Endothelial cell of umbilical vein (primary cell): ENCODE data around the gene IL36B. TPM values are rescaled to one million over a fixed set of nuclear protein-coding genes. Genes with fewer than 3 reads are reported as not detected.

ENCODE experiments used
- BruUV-seq: library from RNA; stranded (reverse); fragments of 400-500 nt; replicated peaks from 2 replicates; lab custom pipeline; 2021; lab: Mats Ljungman, UMichigan
- CTCF ChIA-PET: fragments of 300-600, 350-600 bp; sonication (Branson Sonifier 250); formaldehyde crosslinking; loops from one replicate; lab custom pipeline; 2021; ENCODE audit warnings: antibody characterized with exemption, inconsistent platforms; lab: Charles Lee
- POLR2A ChIA-PET: fragments of 300-600, 350-600 bp; sonication (Branson Sonifier 250); formaldehyde crosslinking; loops from one replicate; lab custom pipeline; 2021; ENCODE audit warnings: antibody characterized with exemption, inconsistent platforms; lab: Charles Lee
- DNase-seq: peaks from one replicate; pipeline ENCODE4 v3.0.0-alpha.2; 2011; ENCODE audit warnings: low read depth, low spot score
- FAIRE-seq: peaks from 2 replicates; lab custom pipeline; 2011; peaks lifted over from hg19 to GRCh38; lab: Jason Lieb, UNC
- H2AFZ ChIP-seq: 2 replicates; pipeline ENCODE4 v1.6.0; 2012; ENCODE audit warnings: low read depth, low read length, control low read depth, inconsistent platforms
- H3K27ac ChIP-seq: 2 replicates; pipeline ENCODE4 v1.5.1; 2011; ENCODE audit warnings: low read depth, mild to moderate bottlenecking, control low read depth, low read length, moderate library complexity; ENCODE audit not compliant: insufficient read depth
- H3K27me3 ChIP-seq, 2 experiments: 2 replicates each; pipeline versions ENCODE4 v1.6.0 to v1.6.1; 2011; ENCODE audit warnings: low read length in 2 of 2, mixed read lengths in 1 of 2; ENCODE audit not compliant: control insufficient read depth in 2 of 2, insufficient read depth in 2 of 2
- H3K36me3 ChIP-seq, 2 experiments: 2 replicates in 1 of 2; 3 replicates in 1 of 2; pipeline ENCODE4 v1.5.1; 2011; ENCODE audit warnings: low read length in 2 of 2, mild to moderate bottlenecking in 1 of 2, moderate library complexity in 1 of 2; ENCODE audit not compliant: control insufficient read depth in 2 of 2, insufficient read depth in 2 of 2; ENCODE audit errors: extremely low read depth in 1 of 2
- H3K4me1 ChIP-seq: 3 replicates; pipeline ENCODE4 v1.5.1; 2011; ENCODE audit warnings: mild to moderate bottlenecking, low read length; ENCODE audit not compliant: control insufficient read depth, insufficient read depth; ENCODE audit errors: extremely low read depth
- H3K4me2 ChIP-seq: 2 replicates; pipeline ENCODE4 v1.6.1; 2011; ENCODE audit warnings: low read length, control low read depth, mixed read lengths; ENCODE audit not compliant: insufficient read depth
- H3K4me3 ChIP-seq, 3 experiments: fragments of 200-600 bp in 1 of 3; sonication (generic), shearing (Covaris generic) in 1 of 3; replicated peaks in 1 of 3; 2 replicates each; pipeline ENCODE4 v1.5.1; 2011 to 2016; ENCODE audit warnings: control low read depth in 3 of 3, low read length in 3 of 3, mild to moderate bottlenecking in 2 of 3, inconsistent platforms in 1 of 3, low read depth in 1 of 3, moderate library complexity in 1 of 3; ENCODE audit not compliant: insufficient read depth in 1 of 3
- H3K79me2 ChIP-seq: 2 replicates; pipeline ENCODE4 v1.6.0; 2012; ENCODE audit warnings: low read length, inconsistent platforms; ENCODE audit not compliant: control insufficient read depth, insufficient read depth
- H3K9ac ChIP-seq: replicated peaks from 2 replicates; pipeline ENCODE3; 2011; ENCODE audit warnings: low read length, control low read depth; ENCODE audit not compliant: insufficient read depth; ENCODE audit errors: extremely low read depth
- H3K9me1 ChIP-seq: replicated peaks from 3 replicates; pipeline ENCODE4 v1.6.0; 2011; ENCODE audit warnings: mild to moderate bottlenecking, low read length; ENCODE audit not compliant: control insufficient read depth, insufficient read depth; ENCODE audit errors: extremely low read depth
- H3K9me3 ChIP-seq: replicated peaks from 2 replicates; pipeline ENCODE4 v1.5.1; 2012; ENCODE audit warnings: low read length, inconsistent platforms; ENCODE audit not compliant: control insufficient read depth, insufficient read depth
- H4K20me1 ChIP-seq: replicated peaks from 2 replicates; pipeline ENCODE3; 2011; ENCODE audit warnings: mild to moderate bottlenecking, low read length; ENCODE audit not compliant: control insufficient read depth, insufficient read depth; ENCODE audit errors: extremely low read depth
- CTCF ChIP-seq, 2 donors: IDR thresholded peaks; 1 replicate in 1 of 2; 2 replicates in 1 of 2; pipeline ENCODE4 v1.5.1; 2011; ENCODE audit warnings: low read length in 2 of 2, mild to moderate bottlenecking in 2 of 2, moderate library complexity in 2 of 2, control low read depth in 1 of 2, inconsistent platforms in 1 of 2, low read depth in 1 of 2; ENCODE audit not compliant: insufficient read depth in 1 of 2; ENCODE audit errors: extremely low read depth in 1 of 2
- EZH2 ChIP-seq: IDR thresholded peaks from 2 replicates; pipeline ENCODE4 v1.6.1; 2012; ENCODE audit warnings: borderline replicate concordance, low read depth, mild to moderate bottlenecking, moderate library complexity, low read length, inconsistent platforms; ENCODE audit not compliant: severe bottlenecking
- FOS ChIP-seq: IDR thresholded peaks from 2 replicates; pipeline ENCODE4 v1.6.1; 2011; ENCODE audit warnings: mild to moderate bottlenecking, low read length, moderate library complexity, borderline replicate concordance; ENCODE audit not compliant: insufficient read depth
- GATA2 ChIP-seq: IDR thresholded peaks from 2 replicates; pipeline ENCODE4 v1.7.0; 2011; ENCODE audit warnings: low read depth, mild to moderate bottlenecking, moderate library complexity, mixed read lengths, low read length; ENCODE audit not compliant: insufficient read length, insufficient read depth
- JUN ChIP-seq: IDR thresholded peaks from 2 replicates; pipeline ENCODE4 v1.6.1; 2011; ENCODE audit warnings: borderline replicate concordance, low read depth; ENCODE audit not compliant: insufficient read length, insufficient read depth
- MYC ChIP-seq: IDR thresholded peaks from one replicate; pipeline ENCODE4 v1.6.1; 2011; ENCODE audit warnings: mild to moderate bottlenecking, low read depth, low read length
- POLR2A ChIP-seq: IDR thresholded peaks from 2 replicates; pipeline ENCODE4 v1.6.1; 2012; ENCODE audit warnings: low read depth, mild to moderate bottlenecking, control low read depth, low read length
- POLR2AphosphoS5 ChIP-seq: IDR thresholded peaks from 2 replicates; pipeline ENCODE4 v1.6.1; 2012; ENCODE audit warnings: low read depth, mild to moderate bottlenecking, control low read depth, low read length, moderate library complexity; ENCODE audit not compliant: insufficient read depth
- dilution Hi-C: fragments of 300-500 bp; cut with MboI; formaldehyde crosslinking; loops from one replicate; pipeline ENCODE4 v1.15.0; 2019; ENCODE audit warnings: low sequenced_read_pairs; ENCODE audit not compliant: extremely low pct_ligation_motif_present
- intact Hi-C: fragments of 100-400 bp; cut with micrococcal nuclease; formaldehyde crosslinking; loops from one replicate; pipeline ENCODE4 v1.10.0; 2022
- polyA plus RNA-seq, 4 experiments: library from polyadenylated mRNA; depleted of rRNA in 3 of 4; stranded (reverse) in 3 of 4; unstranded in 1 of 4; fragments of >200 nt; gene quantifications; 2 replicates each; pipeline versions ENCODE4 v1.2.1 to v1.2.3, GENCODE V29; 2011 to 2012; ENCODE audit warnings: missing spikeins in 1 of 4
- total RNA-seq: library from RNA; stranded (reverse); gene quantifications from 2 replicates; pipeline ENCODE4 v1.2.3, GENCODE V29; 2021
- TF ChIP-seq, protein P1 (sequence below): IDR thresholded peaks from 2 replicates; pipeline ENCODE4 v1.6.1; 2011; ENCODE audit not compliant: insufficient read depth, insufficient read length

Gene IL36B
- total and polyA plus RNA-seq, 2 donors (not counting 3 experiments of a cell fraction or from before 2014, with no cell fraction given), result not detected

DNA sequence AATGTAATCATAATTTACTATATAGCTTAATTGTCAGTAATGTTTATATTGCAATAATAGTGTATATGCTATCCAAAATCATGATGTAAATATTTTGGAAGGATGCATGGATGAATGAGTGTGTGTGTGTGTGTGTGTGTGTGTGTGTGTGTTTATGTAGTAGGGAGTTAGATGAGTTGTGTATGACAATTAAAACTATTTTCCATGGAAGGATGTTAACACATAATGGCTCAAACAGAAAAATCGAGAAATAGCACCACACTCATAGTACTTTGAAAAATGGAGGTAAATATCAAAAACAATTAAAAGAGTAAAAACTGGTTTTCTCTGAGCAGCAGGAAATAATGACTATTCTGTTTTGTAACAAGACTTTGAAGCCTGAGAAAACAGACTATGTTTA, 55.5 kb downstream of the IL36B start:
- Histone ChIP-seq H3K9me3 (peaks cover 2% of the 10 kb centered on the region), H3K27me3 (no peaks in the 10 kb centered on the region)
- POLR2A ChIA-PET, result no interaction called here

More for the DNA sequence above, 55.5 kb downstream of the IL36B start:
- no peak for TF ChIP-seq GATA2
- TF ChIP-seq POLR2A, result no peak
- TF ChIP-seq, protein P1, sequence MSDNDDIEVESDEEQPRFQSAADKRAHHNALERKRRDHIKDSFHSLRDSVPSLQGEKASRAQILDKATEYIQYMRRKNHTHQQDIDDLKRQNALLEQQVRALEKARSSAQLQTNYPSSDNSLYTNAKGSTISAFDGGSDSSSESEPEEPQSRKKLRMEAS, result no peak
- TF ChIP-seq MYC, result no peak
- TF ChIP-seq JUN, result no peak
- no peak for TF ChIP-seq CTCF (IDR thresholded peaks at IDR 0.05; ENCODE audit: extremely low read depth in 1 of 2, insufficient read depth in 1 of 2, low read depth in 1 of 2, low read length in 2 of 2)
- TF ChIP-seq EZH2, result no peak
- TF ChIP-seq FOS, result no peak
- TF ChIP-seq POLR2AphosphoS5, result no peak
- Histone ChIP-seq H3K9me1 (no peaks in the 10 kb centered on the region), H3K4me2 (no peak overlapping the region), H3K36me3 (no peaks in the 10 kb centered on the region), H3K9ac (no peak overlapping the region), H4K20me1 (no peaks in the 10 kb centered on the region), H3K79me2 (no peaks in the 10 kb centered on the region), H3K27ac (no peak overlapping the region), H3K4me3 (no peak overlapping the region), H2AFZ (no peak overlapping the region), H3K4me1 (no peaks in the 10 kb centered on the region)
- intact Hi-C loops, result no loop called here
- BruUV-seq, result no TSS peak
- dilution Hi-C loops, result no loop called here
- DNase-seq (no peak), FAIRE-seq (no peak)
- CTCF ChIA-PET, result no interaction called here
